GM18909 (cell line): ENCODE results near the gene RBKS.

ENCODE experiments used
- ATAC-seq: cut with Tn5 transposase; IDR thresholded peaks from one replicate; pipeline ENCODE4 v1.9.1; 2021; ENCODE audit warnings: mild to moderate bottlenecking; ENCODE audit not compliant: unreplicated experiment, poor library complexity

Gene RBKS

DNA sequence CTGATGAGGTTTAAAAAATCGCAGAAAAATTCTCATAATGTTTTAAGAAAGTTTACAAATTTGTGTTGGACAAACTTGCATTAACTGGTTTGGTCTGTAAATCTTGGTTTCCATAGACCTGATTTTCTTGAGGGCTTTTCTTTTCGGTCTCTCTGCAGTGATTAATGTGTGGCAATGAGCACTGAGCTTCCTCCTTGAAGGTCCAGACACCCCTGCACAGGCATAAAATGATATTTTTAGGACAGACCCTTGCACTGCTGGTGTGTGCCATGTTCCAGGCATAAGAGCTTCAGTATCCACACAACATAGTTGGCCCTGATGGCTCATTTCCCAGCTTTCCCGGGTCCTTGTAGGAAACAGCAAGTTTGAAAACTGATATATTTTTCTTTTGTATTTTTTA, 85.0 kb downstream of the RBKS start:
- ATAC-seq: no peak

- ATAC-seq: no peak
These were observed 86.0 kb downstream of the RBKS start for GRCh38 chr2:27804146-27804545.

- ATAC-seq: no peak
These were observed 87.1 kb downstream of the RBKS start for GRCh38 chr2:27803046-27803445.

GRCh38 chr2:27802547-27802946, 87.6 kb downstream of the RBKS start:
- ATAC-seq: no peak

DNA sequence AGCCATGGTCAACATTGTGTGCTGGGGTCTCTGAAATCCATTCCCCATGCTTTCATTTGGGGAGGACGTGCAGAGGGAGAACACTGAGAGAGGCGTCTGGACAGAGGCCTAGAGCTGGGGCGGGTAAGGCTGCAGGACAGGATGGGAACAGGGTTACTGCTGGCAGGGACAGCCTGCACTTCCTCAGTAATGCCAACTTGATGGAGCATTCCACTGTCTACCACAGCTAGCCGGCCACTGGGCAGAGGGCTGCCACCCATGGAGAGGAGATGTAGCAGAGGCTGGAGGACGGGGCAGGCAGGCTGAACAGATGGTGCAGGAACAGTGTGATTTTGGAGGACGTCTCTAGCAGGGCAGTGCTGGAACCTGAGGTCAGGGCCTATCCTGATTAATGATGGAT, 89.3 kb downstream of the RBKS start:
- ATAC-seq: no peak

- no peak for ATAC-seq
These were observed 90.6 kb downstream of the RBKS start for GRCh38 chr2:27799646-27800010.

DNA sequence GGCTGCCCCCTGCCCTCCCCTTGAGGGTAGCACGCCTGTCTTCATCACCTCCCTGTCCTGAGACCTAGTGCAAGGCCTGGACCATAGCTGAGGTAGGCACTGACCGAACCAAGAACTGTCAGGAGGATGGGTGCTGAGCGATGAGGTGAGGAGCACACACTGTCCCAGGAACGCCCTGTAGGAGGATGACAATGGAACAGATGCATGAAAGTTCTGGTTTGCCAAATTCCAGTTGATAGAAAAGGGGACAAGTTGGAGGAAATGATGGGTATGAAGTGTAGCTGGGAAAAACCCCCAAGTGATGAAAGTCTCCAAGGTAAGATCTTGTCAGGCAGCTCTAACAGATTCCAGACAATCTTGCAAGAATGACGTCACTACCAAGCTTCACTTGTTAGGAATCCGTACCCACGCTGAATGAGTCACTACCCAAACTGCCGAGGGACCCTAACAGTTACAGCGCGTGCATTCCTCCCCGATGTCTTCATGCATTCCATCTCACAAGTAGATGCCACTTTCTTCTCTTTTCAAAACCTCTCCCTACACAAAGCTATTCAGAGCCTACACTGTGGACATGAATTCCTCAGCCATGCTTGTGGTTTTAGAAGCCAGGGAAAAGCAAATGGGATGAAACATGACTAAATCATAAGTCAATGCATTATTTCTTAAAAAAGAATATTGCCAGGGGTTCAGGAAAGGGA, 91.1 kb downstream of the RBKS start:
- no peak for ATAC-seq

- no peak for ATAC-seq
These were observed 91.7 kb downstream of the RBKS start for GRCh38 chr2:27798486-27798885.

- no peak for ATAC-seq
These were observed 92.3 kb downstream of the RBKS start for GRCh38 chr2:27797841-27798240.

GRCh38 chr2:27796791-27797765, 93.1 kb downstream of the RBKS start:
- ATAC-seq: no peak

DNA sequence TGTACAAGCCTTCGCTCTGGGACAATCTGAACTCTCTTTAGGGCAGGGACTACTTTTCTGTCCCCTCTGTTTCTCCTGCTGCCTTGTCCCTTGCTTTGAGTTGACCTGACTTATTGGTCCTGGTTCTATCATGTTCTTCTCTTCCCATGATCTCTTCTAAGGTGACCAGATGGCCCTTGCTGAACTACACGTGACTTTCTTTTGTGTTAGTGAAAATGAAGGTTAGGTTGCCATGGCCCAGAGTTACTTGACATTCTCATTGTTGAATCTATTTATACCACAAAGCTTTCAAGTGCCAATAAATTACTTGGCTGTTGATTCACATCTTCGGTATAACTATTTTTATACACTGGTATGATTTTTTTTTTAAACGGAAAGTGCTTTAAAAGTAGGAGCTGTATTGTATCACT, 94.3 kb downstream of the RBKS start:
- ATAC-seq: no peak

GRCh38 chr2:27795093-27795834, 94.9 kb downstream of the RBKS start:
- no peak for ATAC-seq

DNA sequence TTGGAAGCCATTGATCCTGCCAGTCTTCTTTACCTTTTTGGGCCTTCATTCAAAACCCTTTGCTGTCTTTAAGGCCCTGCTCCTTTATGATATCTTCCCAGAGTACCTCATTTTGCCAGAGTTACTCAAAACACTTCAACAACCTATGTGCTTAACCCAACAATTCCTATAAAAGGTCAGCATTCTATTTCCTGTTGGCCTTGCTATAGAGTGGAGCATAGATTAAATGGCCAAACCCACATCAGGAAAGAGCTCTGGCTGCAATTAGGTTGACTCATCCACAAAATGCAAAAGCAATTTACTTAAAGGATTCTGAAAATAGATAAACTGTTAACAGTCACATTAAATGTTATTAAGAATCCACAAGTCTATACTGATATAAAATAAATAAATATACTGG, 97.4 kb downstream of the RBKS start:
- no peak for ATAC-seq

DNA sequence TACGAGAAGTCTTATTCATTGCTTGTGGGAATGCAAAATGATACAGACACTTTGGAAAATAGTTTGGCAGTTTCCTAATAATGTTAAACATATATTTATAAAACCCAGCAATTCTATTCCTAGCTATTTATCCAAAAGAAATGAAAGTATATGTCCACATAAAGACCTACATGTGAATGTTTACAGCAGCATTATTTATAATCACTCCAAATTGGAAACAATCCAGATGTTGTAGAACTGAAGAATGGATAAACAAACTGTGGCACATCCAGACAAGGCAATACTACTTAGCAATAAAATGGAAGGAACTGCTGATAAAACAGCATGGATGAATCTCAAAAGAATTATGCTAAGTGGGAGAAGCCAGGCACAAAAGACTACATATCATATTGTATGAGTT, 99.4 kb downstream of the RBKS start:
- ATAC-seq: no peak

DNA sequence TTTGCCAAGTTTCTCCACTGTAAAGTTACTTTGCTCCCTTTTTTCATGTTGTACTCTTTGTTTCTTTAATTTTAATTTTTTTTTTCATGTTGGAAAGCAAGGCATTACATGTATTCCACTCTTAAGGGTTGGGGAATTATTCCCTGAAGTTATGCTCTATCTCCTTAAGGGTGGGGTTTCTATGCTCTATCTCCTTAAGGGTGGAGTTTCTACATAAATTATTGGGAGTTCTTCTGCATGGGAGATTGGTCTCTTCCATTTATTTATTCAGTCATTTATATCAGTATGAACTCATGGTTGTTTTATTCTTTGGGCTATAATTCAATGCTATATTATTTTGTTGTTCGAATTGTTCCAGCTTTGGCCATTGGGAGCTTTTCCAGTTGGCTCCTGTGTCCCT, 107.5 kb downstream of the RBKS start:
- no peak for ATAC-seq

- ATAC-seq: no peak
These were observed 108.7 kb downstream of the RBKS start for GRCh38 chr2:27781496-27781895.

DNA sequence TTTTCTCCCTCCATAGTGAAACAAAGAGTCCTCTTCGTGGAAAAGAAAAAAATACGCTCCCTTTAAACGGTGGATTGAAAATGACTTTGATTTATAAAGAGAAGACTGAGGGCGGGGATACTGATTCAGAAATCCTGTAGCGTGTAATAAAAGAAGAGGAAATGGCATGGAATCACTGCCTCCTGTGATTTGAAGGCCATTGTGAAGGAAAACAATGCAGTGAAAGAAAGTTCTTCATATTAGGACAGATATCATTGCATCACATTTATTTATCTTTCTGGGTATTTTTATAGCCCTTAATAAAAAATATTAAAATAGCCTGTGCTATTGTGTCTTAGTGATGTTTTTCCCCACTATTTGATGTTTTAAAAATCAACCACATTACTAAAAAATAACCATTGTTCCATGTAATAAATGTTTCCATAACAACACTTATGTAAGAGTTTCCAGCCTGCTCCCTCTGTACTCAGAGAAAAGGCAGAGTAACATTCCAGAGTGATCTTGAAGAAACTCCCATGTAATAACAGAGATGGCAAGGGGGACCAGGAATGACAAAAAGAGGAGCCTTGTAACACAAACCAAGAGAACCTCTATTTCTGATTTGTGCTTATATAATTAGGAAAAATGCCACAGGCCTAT, 110.7 kb downstream of the RBKS start:
- no peak for ATAC-seq

DNA sequence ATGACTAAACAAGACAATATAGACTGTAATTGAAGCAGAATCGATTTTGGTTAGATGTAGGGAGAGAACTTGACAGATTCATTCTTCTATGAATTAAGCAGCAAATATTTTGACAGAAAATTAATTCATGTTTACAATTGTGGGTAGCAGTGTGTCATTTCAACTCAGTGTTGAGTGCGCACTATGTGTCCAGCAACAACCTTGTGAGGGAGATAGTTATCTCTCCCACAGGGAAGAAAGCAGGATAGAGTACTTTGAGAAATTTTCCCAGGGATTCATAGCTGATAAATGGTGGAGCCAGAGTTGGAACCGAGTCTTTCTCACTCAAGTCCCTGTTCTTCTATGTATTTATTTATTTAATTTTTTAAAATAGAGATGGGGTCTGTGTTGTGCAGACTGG, 113.5 kb downstream of the RBKS start:
- ATAC-seq: no peak

DNA sequence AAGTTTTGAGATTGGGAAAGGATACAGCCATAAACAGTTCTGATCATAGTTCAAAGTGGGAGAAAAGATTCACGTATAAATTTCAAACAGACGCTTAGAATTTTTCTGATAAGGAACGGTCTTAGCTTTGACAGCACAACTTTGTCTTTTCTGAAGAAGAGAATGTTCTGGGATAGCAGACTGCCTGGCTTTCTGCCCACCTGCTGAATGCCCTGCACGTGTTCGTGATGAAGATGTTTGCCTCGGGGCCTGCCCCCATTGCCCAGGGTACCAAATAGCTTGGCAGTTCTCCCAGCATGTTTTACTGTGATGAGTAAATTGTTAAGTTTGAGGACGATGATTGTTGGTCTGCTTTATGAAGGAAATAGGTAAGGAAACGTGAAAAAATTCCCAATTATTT, 114.1 kb downstream of the RBKS start:
- ATAC-seq: no peak

- no peak for ATAC-seq
These were observed 116.2 kb downstream of the RBKS start for GRCh38 chr2:27773959-27774358.

GRCh38 chr2:27772804-27773203, 117.4 kb downstream of the RBKS start:
- no peak for ATAC-seq
